HCT116 (cell line): ENCODE measurements around the gene METTL6. TPM values are rescaled to one million over a fixed set of nuclear protein-coding genes. Genes with fewer than 3 reads are reported as not detected.
"Not testable (repeated sequence)": the region's sequence is repeated elsewhere in the genome, so short reads cannot be mapped to it uniquely, and the experiment has no call there.

Experiments
- ATAC-seq: fragments of 200-7000 bp; cut with Tn5 transposase; 2 replicates; pipeline ENCODE4 v1.9.1; 2020; ENCODE audit warnings: mild to moderate bottlenecking, moderate library complexity
- BruUV-seq: library from RNA; stranded (reverse); fragments of 400-500 nt; replicated peaks from 2 replicates; lab custom pipeline; 2021; lab: Mats Ljungman, UMichigan
- CTCF ChIA-PET: fragments of 300-600 bp; sonication (Branson Sonifier 250); formaldehyde crosslinking; loops from one replicate; lab custom pipeline; 2021; ENCODE audit warnings: antibody characterized with exemption; lab: Charles Lee
- POLR2A ChIA-PET: fragments of 300-600, 350-600 bp; sonication (Branson Sonifier 250); formaldehyde crosslinking; loops from one replicate; lab custom pipeline; 2021; ENCODE audit warnings: antibody characterized with exemption; lab: Charles Lee
- RAD21 ChIA-PET, 2 experiments: fragments of 300-600 bp; sonication (Branson Sonifier 250); formaldehyde crosslinking; loops; one replicate each; lab custom pipeline; 2023; ENCODE audit warnings: low total read pairs in 2 of 2; ENCODE audit not compliant: uncharacterized antibody in 2 of 2, unreplicated experiment in 2 of 2, low non-redundant PET in 1 of 2; lab: Charles Lee
- DNase-seq: peaks from one replicate; pipeline ENCODE4 v3.0.0-alpha.2; 2010; ENCODE audit warnings: low read depth, low spot score
- H2AFZ ChIP-seq: fragments of 200-600 bp; shearing (Covaris generic), sonication (generic); 2 replicates; pipeline ENCODE4 v1.6.1; 2017; ENCODE audit warnings: low read depth, mixed run types, mixed read lengths, antibody characterized with exemption, low read length; ENCODE audit not compliant: poor library complexity, severe bottlenecking
- H3K27ac ChIP-seq: 2 replicates; pipeline ENCODE4 v1.5.1; 2012; ENCODE audit warnings: low read depth, low read length
- H3K27me3 ChIP-seq: fragments of 200-600 bp; sonication (generic); 2 replicates; pipeline ENCODE4 v1.6.1; 2016; ENCODE audit warnings: mixed run types, low read length, mixed read lengths; ENCODE audit not compliant: insufficient read depth
- H3K36me3 ChIP-seq, 2 experiments: fragments of 200-500 bp in 1 of 2; fragments of 200-600 bp in 1 of 2; sonication (Bioruptor generic) in 1 of 2; sonication (generic) in 1 of 2; 2 replicates each; pipeline versions ENCODE4 v1.5.1 to v1.6.1; 2014 to 2016; ENCODE audit warnings: low read length in 2 of 2, inconsistent platforms in 1 of 2, mixed read lengths in 1 of 2, mixed run types in 1 of 2; ENCODE audit not compliant: insufficient read depth in 2 of 2, control insufficient read depth in 1 of 2
- H3K4me1 ChIP-seq, 2 experiments: fragments of 200-600 bp in 1 of 2; sonication (generic) in 1 of 2; 2 replicates each; pipeline versions ENCODE4 v1.5.1 to v1.6.1; 2012 to 2017; ENCODE audit warnings: low read length in 2 of 2, inconsistent platforms in 1 of 2, mild to moderate bottlenecking in 1 of 2, mixed read lengths in 1 of 2, mixed run types in 1 of 2, moderate library complexity in 1 of 2; ENCODE audit not compliant: insufficient read depth in 2 of 2, control insufficient read depth in 1 of 2
- H3K4me2 ChIP-seq: fragments of 200-600 bp; sonication (generic); 2 replicates; pipeline ENCODE4 v1.6.1; 2017; ENCODE audit warnings: mixed run types, low read length, mixed read lengths
- H3K4me3 ChIP-seq, 2 experiments: fragments of 200-600 bp in 1 of 2; sonication (generic) in 1 of 2; replicated peaks in 1 of 2; 2 replicates each; pipeline ENCODE4 v1.5.1; 2011 to 2016; ENCODE audit warnings: low read length in 2 of 2, control low read depth in 1 of 2, low read depth in 1 of 2, mild to moderate bottlenecking in 1 of 2, mixed read lengths in 1 of 2, mixed run types in 1 of 2
- H3K79me2 ChIP-seq: fragments of 200-600 bp; sonication (generic); 2 replicates; pipeline ENCODE4 v1.6.1; 2017; ENCODE audit warnings: mild to moderate bottlenecking, mixed run types, low read length, moderate library complexity, mixed read lengths; ENCODE audit not compliant: insufficient read depth
- H3K9ac ChIP-seq: fragments of 200-600 bp; sonication (generic); 2 replicates; pipeline ENCODE4 v1.6.1; 2016; ENCODE audit warnings: low read length, mixed read lengths
- H3K9me2 ChIP-seq: fragments of 200-600 bp; sonication (generic), shearing (Covaris generic); 2 replicates; pipeline ENCODE4 v1.6.1; 2017; ENCODE audit warnings: mixed run types, mild to moderate bottlenecking, moderate library complexity; ENCODE audit not compliant: insufficient read depth
- H3K9me3 ChIP-seq, 2 experiments: fragments of 200-500 bp in 1 of 2; fragments of 200-600 bp in 1 of 2; sonication (Bioruptor generic) in 1 of 2; sonication (generic) in 1 of 2; 2 replicates each; pipeline ENCODE4 v1.6.1; 2014 to 2017; ENCODE audit warnings: low read length in 2 of 2, mixed read lengths in 2 of 2, inconsistent platforms in 1 of 2, low read depth in 1 of 2, mild to moderate bottlenecking in 1 of 2, mixed run types in 1 of 2, moderate library complexity in 1 of 2; ENCODE audit not compliant: control insufficient read depth in 1 of 2, insufficient read depth in 1 of 2
- H4K20me1 ChIP-seq: fragments of 200-600 bp; sonication (generic), shearing (Covaris generic); 2 replicates; pipeline ENCODE4 v1.6.1; 2017; ENCODE audit warnings: mixed run types, mild to moderate bottlenecking, moderate library complexity; ENCODE audit not compliant: insufficient read depth
- CBX3 ChIP-seq: IDR thresholded peaks from 2 replicates; pipeline ENCODE4 v1.6.1; 2012; ENCODE audit warnings: low read depth
- CTCF ChIP-seq, 3 experiments: fragments of 200-600 bp in 1 of 3; sonication (generic) in 1 of 3; IDR thresholded peaks in 2 of 3; conservative IDR thresholded peaks in 1 of 3; 2 replicates each; pipeline ENCODE4 v1.5.1; 2012 to 2017; ENCODE audit warnings: low read depth in 2 of 3, low read length in 2 of 3, antibody characterized with exemption in 1 of 3, borderline replicate concordance in 1 of 3, control low read depth in 1 of 3, mild to moderate bottlenecking in 1 of 3, mixed read lengths in 1 of 3, mixed run types in 1 of 3, moderate library complexity in 1 of 3; ENCODE audit not compliant: insufficient read depth in 1 of 3
- ELF1 ChIP-seq: IDR thresholded peaks from 2 replicates; pipeline ENCODE4 v1.6.1; 2012; ENCODE audit warnings: low read depth, borderline replicate concordance
- EZH2 ChIP-seq: fragments of 200-600 bp; sonication (generic); IDR thresholded peaks from 2 replicates; pipeline ENCODE4 v1.6.1; 2017; ENCODE audit warnings: antibody characterized with exemption, mixed run types
- FOSL1 ChIP-seq: IDR thresholded peaks from 2 replicates; pipeline ENCODE4 v1.6.1; 2012; ENCODE audit warnings: low read depth
- JUND ChIP-seq: IDR thresholded peaks from 2 replicates; pipeline ENCODE4 v1.6.1; 2012
- TCF7L2 ChIP-seq: IDR thresholded peaks from 2 replicates; pipeline ENCODE4 v1.7.0; 2011; ENCODE audit warnings: borderline replicate concordance, inconsistent platforms; ENCODE audit not compliant: insufficient read depth, insufficient read length; ENCODE audit errors: extremely low read depth
- YY1 ChIP-seq: IDR thresholded peaks from 2 replicates; pipeline ENCODE4 v1.6.1; 2011; ENCODE audit warnings: low read length, low read depth, moderate library complexity, mild to moderate bottlenecking; ENCODE audit not compliant: insufficient replicate concordance; ENCODE audit errors: extremely low read depth
- intact Hi-C: fragments of 100-400 bp; cut with micrococcal nuclease; formaldehyde crosslinking; loops from 2 replicates; pipeline ENCODE4 v1.10.0; 2022
- total RNA-seq: library from RNA; stranded (reverse); gene quantifications from one replicate; pipeline ENCODE4 v1.2.1, GENCODE V29; 2021; ENCODE audit not compliant: unreplicated experiment
- TF ChIP-seq, protein P1 (sequence below): IDR thresholded peaks from 2 replicates; pipeline ENCODE4 v1.6.1; 2012

The METTL6 gene
- total RNA-seq, 1 experiment from 2014 or later: 14.7 TPM

DNA sequence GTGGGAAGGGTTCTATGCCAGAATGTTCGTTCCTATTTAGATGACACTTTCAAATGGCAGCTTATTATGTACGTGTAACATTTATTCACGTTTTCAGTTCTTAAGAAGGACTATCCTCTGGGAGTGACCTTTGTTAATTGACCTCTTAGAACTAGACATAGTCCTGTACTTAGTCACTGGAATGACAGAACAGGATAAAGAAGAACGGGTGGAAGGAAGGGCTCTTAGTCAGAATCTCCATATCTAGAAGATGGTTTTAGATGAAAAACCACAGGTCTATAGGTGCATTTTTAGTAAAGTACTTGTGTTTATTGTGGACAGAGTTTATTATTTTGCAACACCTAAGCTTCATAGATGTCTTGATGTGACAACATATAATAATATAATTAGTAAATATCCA lies 6.5 kb downstream of the METTL6 start (continued):
- TF ChIP-seq YY1 (no peak), FOSL1 (no peak), ELF1 (no peak), TCF7L2 (no peak), EZH2 (no peak), CTCF (IDR thresholded peaks at IDR 0.05 in 2 of 3, conservative IDR thresholded peaks at IDR 0.05 in 1 of 3; ENCODE audit: borderline replicate concordance in 1 of 3, insufficient read depth in 1 of 3, low read depth in 2 of 3, low read length in 2 of 3) (no peak), JUND (no peak), CBX3 (no peak)
- TF ChIP-seq, protein P1, sequence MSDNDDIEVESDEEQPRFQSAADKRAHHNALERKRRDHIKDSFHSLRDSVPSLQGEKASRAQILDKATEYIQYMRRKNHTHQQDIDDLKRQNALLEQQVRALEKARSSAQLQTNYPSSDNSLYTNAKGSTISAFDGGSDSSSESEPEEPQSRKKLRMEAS: no peak

DNA sequence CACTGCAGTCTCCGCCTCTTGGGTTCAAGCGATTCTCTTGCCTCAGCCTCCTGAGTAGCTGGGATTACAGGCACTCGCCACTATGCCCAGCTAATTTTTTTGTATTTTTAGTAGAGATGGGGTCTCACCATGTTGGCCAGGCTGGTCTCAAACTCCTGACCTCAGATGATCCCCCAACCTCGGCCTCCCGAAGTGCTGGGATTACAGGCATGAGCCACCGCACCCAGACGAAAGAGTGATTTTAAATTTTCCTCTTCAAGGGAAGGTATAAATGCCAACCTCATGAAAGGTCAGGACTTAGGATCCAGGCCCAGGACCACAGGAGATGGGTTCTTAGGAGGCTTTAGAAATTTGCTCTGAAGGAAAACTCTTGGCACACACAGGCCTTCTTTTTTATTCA lies 16.4 kb downstream of the METTL6 start:
- BruUV-seq, H3K9ac ChIP-seq, H3K9me2 ChIP-seq, DNase-seq, H3K79me2 ChIP-seq, H3K4me3 ChIP-seq, H3K9me3 ChIP-seq, intact Hi-C loops, H4K20me1 ChIP-seq, H3K4me2 ChIP-seq, H3K27me3 ChIP-seq, RAD21 ChIA-PET, H3K4me1 ChIP-seq, CTCF ChIA-PET, ATAC-seq, POLR2A ChIA-PET, H2AFZ ChIP-seq, H3K27ac ChIP-seq: not testable (repeated sequence)
- peaks cover 14 to 21% of the 10 kb centered on the region in 2 experiments; a peak in 3 of 4 replicates for H3K36me3 ChIP-seq
